Fibroblast of lung (primary cell): ENCODE data around the gene EMILIN2. TPM values are rescaled to one million over a fixed set of nuclear protein-coding genes. Genes with fewer than 3 reads are reported as not detected.

Experiments
- DNase-seq, 2 donors: peaks; one replicate each; pipeline versions ENCODE4 v3.0.0 to v3.0.0-alpha.2; 2010; ENCODE audit warnings: low read depth in 2 of 2
- H2AFZ ChIP-seq: 2 replicates; pipeline ENCODE4 v1.5.1; 2012; ENCODE audit warnings: low read length, control low read depth, inconsistent platforms
- H3K27ac ChIP-seq: 2 replicates; pipeline ENCODE4 v1.5.1; 2011; ENCODE audit warnings: low read length, control low read depth; ENCODE audit not compliant: insufficient read depth
- H3K27me3 ChIP-seq: 2 replicates; pipeline ENCODE4 v1.5.1; 2011; ENCODE audit warnings: mild to moderate bottlenecking, low read length; ENCODE audit not compliant: control insufficient read depth, insufficient read depth
- H3K36me3 ChIP-seq: 2 replicates; pipeline ENCODE4 v1.5.1; 2011; ENCODE audit warnings: low read length; ENCODE audit not compliant: control insufficient read depth, insufficient read depth
- H3K4me1 ChIP-seq: 2 replicates; pipeline ENCODE4 v1.5.1; 2011; ENCODE audit warnings: low read length; ENCODE audit not compliant: control insufficient read depth, insufficient read depth; ENCODE audit errors: extremely low read depth
- H3K4me2 ChIP-seq: 2 replicates; pipeline ENCODE4 v1.5.1; 2011; ENCODE audit warnings: low read length, control low read depth; ENCODE audit not compliant: insufficient read depth; ENCODE audit errors: extremely low read depth
- H3K4me3 ChIP-seq, 4 experiments: fragments of 200-600 bp in 1 of 4; sonication (generic) in 1 of 4; replicated peaks in 1 of 4; 2 replicates each; pipeline ENCODE4 v1.5.1; 2011 to 2016; ENCODE audit warnings: low read length in 4 of 4, low read depth in 3 of 4, mild to moderate bottlenecking in 3 of 4, control low read depth in 2 of 4, inconsistent platforms in 1 of 4, mixed read lengths in 1 of 4; ENCODE audit not compliant: insufficient read depth in 1 of 4; ENCODE audit errors: control extremely low read depth in 1 of 4
- H3K79me2 ChIP-seq: 2 replicates; pipeline ENCODE4 v1.5.1; 2012; ENCODE audit warnings: mild to moderate bottlenecking, low read length, inconsistent platforms; ENCODE audit not compliant: control insufficient read depth, insufficient read depth
- H3K9ac ChIP-seq: 2 replicates; pipeline ENCODE4 v1.5.1; 2011; ENCODE audit warnings: mild to moderate bottlenecking, low read length, control low read depth; ENCODE audit not compliant: insufficient read depth
- H3K9me3 ChIP-seq: 2 replicates; pipeline ENCODE4 v1.5.1; 2012; ENCODE audit warnings: low read depth, low read length; ENCODE audit not compliant: control insufficient read depth, insufficient read depth
- H4K20me1 ChIP-seq: 2 replicates; pipeline ENCODE4 v1.5.1; 2011; ENCODE audit warnings: low read length; ENCODE audit not compliant: control insufficient read depth, insufficient read depth; ENCODE audit errors: extremely low read depth
- CTCF ChIP-seq, 2 donors: IDR thresholded peaks in 1 of 2; conservative IDR thresholded peaks in 1 of 2; 1 replicate in 1 of 2; 2 replicates in 1 of 2; pipeline ENCODE4 v1.5.1; 2011 to 2012; ENCODE audit warnings: low read length in 2 of 2, control low read depth in 1 of 2, inconsistent platforms in 1 of 2, low read depth in 1 of 2, mild to moderate bottlenecking in 1 of 2
- EZH2 ChIP-seq: IDR thresholded peaks from 2 replicates; pipeline ENCODE4 v1.5.1; 2012; ENCODE audit warnings: low read length, control low read depth, mild to moderate bottlenecking; ENCODE audit errors: missing control alignments
- polyA plus RNA-seq, 2 donors: library from polyadenylated mRNA; depleted of rRNA in 1 of 2; stranded (reverse) in 1 of 2; unstranded in 1 of 2; fragments of >200 nt; gene quantifications; 2 replicates each; pipeline ENCODE4 v1.2.1, GENCODE V29; 2011 to 2012; ENCODE audit warnings: missing spikeins in 1 of 2
- total RNA-seq: library from RNA; depleted of rRNA; stranded (reverse); fragments of >200 nt; gene quantifications from 2 replicates; pipeline ENCODE4 v1.2.1, GENCODE V29; 2014

Gene EMILIN2
- total and polyA plus RNA-seq, 2 donors (not counting 1 experiment from before 2014, with no cell fraction given), result 8.7 to 11.1 TPM

- no peak for DNase-seq
- Histone ChIP-seq H4K20me1 (no peaks in the 10 kb centered on the region), H3K27me3 (peaks cover 17% of the 10 kb centered on the region), H3K4me2 (no peak overlapping the region), H3K9me3 (no peaks in the 10 kb centered on the region), H3K4me1 (no peaks in the 10 kb centered on the region), H3K9ac (no peak overlapping the region), H2AFZ (no peak overlapping the region), H3K4me3 (no peak overlapping the region), H3K79me2 (no peaks in the 10 kb centered on the region), H3K36me3 (no peaks in the 10 kb centered on the region), H3K27ac (no peak overlapping the region)
- TF ChIP-seq EZH2 (no peak), CTCF (conservative IDR thresholded peaks at IDR 0.05 in 1 of 2, IDR thresholded peaks at IDR 0.05 in 1 of 2; ENCODE audit: low read depth in 1 of 2, low read length in 2 of 2) (no peak)
Observed at GRCh38 chr18:2840521-2840920, 6.3 kb upstream of the EMILIN2 start.

DNA sequence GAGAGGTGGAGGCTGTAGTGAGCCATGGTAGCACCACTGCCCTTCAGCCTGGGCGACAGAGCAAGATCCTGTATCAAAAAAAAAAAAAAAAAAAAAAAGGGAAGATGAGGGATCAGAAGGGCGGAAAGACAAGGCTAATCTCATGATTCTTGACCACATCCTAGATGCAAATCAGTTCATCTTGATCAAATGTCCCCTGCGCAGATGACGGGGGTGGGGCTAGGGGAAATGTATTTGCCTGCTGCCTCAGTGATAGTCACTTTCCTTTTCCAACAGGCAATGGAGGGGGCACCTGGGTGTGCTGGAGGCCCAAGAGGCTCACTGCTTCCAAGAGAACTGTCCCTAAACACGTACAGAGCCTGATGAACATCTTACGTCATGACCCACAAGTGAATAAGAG lies 3.7 kb upstream of the EMILIN2 start:
- Histone ChIP-seq H4K20me1 (no peaks in the 10 kb centered on the region), H3K9me3 (no peaks in the 10 kb centered on the region), H3K79me2 (no peaks in the 10 kb centered on the region), H3K4me2 (no peak overlapping the region), H3K27me3 (peaks cover 28% of the 10 kb centered on the region), H3K4me1 (peaks cover 4% of the 10 kb centered on the region), H3K4me3 (no peak overlapping the region), H3K27ac (no peak overlapping the region), H3K9ac (no peak overlapping the region), H3K36me3 (no peaks in the 10 kb centered on the region), H2AFZ (no peak overlapping the region)
- no peak for TF ChIP-seq EZH2
- TF ChIP-seq CTCF (conservative IDR thresholded peaks at IDR 0.05 in 1 of 2, IDR thresholded peaks at IDR 0.05 in 1 of 2; ENCODE audit: low read depth in 1 of 2, low read length in 2 of 2), result no peak
- DNase-seq, result no peak

- Histone ChIP-seq H3K9me3 (no peaks in the 10 kb centered on the region), H3K27ac (no peak overlapping the region), H3K27me3 (peaks cover 34% of the 10 kb centered on the region), H3K79me2 (no peaks in the 10 kb centered on the region), H3K4me3 (no peak overlapping the region), H3K4me2 (no peak overlapping the region), H3K36me3 (no peaks in the 10 kb centered on the region), H4K20me1 (no peaks in the 10 kb centered on the region), H2AFZ (no peak overlapping the region), H3K4me1 (peaks cover 4% of the 10 kb centered on the region), H3K9ac (no peak overlapping the region)
- TF ChIP-seq EZH2 (no peak), CTCF (conservative IDR thresholded peaks at IDR 0.05 in 1 of 2, IDR thresholded peaks at IDR 0.05 in 1 of 2; ENCODE audit: low read depth in 1 of 2, low read length in 2 of 2) (no peak)
- no peak for DNase-seq
Observed at GRCh38 chr18:2845172-2845571, 1.6 kb upstream of the EMILIN2 start.
